ENCODE results near the gene AZIN2.

DNA sequence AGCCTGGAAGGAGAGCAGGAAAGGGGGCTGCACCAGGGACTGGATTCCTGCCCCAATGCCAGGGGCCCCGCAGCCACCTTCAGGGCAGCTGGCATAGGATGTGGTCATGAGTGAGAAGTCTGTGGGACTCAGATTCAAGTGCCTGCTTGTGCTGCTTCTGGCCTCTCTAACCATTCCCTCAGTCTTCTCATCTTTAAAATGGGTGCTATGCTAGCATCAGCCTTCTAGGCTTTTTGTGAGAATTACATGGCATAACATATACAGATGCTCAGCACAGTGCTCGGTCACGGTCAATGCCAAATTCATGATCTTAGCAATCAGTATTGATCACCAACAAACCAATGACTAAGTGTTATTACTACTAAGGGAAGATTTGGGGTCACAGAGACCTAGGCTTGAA, 77.4 kb downstream of the AZIN2 start:
- TF ChIP-seq, protein P1, sequence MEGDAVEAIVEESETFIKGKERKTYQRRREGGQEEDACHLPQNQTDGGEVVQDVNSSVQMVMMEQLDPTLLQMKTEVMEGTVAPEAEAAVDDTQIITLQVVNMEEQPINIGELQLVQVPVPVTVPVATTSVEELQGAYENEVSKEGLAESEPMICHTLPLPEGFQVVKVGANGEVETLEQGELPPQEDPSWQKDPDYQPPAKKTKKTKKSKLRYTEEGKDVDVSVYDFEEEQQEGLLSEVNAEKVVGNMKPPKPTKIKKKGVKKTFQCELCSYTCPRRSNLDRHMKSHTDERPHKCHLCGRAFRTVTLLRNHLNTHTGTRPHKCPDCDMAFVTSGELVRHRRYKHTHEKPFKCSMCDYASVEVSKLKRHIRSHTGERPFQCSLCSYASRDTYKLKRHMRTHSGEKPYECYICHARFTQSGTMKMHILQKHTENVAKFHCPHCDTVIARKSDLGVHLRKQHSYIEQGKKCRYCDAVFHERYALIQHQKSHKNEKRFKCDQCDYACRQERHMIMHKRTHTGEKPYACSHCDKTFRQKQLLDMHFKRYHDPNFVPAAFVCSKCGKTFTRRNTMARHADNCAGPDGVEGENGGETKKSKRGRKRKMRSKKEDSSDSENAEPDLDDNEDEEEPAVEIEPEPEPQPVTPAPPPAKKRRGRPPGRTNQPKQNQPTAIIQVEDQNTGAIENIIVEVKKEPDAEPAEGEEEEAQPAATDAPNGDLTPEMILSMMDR (IDR thresholded peaks at IDR 0.05) = no peak
- no peak for TF ChIP-seq TCF7L2 (IDR thresholded peaks at IDR 0.05; ENCODE audit: low read depth, low read length)

Measured in Panc1 (cell line).